ENCODE data around the gene TYMP.
"Not testable (repeated sequence)": the region's sequence is repeated elsewhere in the genome, so short reads cannot be mapped to it uniquely, and the experiment has no call there.

The TYMP gene

DNA sequence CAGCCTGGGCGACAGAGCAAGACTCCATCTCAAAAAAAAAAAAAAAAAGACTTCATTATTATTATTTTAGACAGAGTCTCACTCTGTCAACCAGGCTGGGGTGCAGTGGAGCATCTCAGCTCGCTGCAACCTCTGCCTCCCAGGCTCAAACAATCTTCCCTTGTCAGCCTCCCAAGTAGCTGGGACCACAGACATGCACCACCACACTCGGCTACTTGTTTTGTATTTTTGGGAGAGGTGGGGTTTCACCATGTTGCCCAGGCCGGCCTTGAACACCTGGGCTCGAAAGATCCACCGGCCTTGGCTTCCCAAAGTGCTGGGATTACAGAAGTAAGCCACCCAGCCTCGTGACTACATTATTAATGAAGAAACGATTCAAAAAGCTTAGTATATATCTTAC, 5.3 kb upstream of the TYMP start:
- CTCF ChIA-PET, result interaction anchor here (0.6 to 1.5 kb wide), 6 partner anchors 9 to 396 kb away, joined by 3 to 6 read pairs (median 3); partner anchors contain the start of gene SCO2
- Histone ChIP-seq H3K36me3 (ENCODE audit: control insufficient read depth in 2 of 2, insufficient read depth in 1 of 2, low read length in 2 of 2) (no peaks in the 10 kb centered on the region), H3K4me1 (ENCODE audit: control insufficient read depth, insufficient read depth, low read length) (peaks cover 5% of the 10 kb centered on the region), H3K27ac (ENCODE audit: extremely low read depth, low read depth, low read length) (no peak overlapping the region), H3K4me3 (ENCODE audit: low read depth, low read length) (no peak overlapping the region), H3K9me3 (ENCODE audit: control insufficient read depth, insufficient read depth, low read depth, low read length) (no peaks in the 10 kb centered on the region)
- POLR2A ChIA-PET, result interaction anchor here (0.5 to 1.0 kb wide), 3 partner anchors 35 to 429 kb away, joined by 3 to 8 read pairs (median 4); no protein-coding TSS in a partner anchor
- no peak for TF ChIP-seq SETDB1 (IDR thresholded peaks at IDR 0.05; ENCODE audit: insufficient read length, low read length)
- no peak for TF ChIP-seq ZNF791 (tag by site-specific recombination; IDR thresholded peaks at IDR 0.05)
- no peak for TF ChIP-seq ZNF274 (IDR thresholded peaks at IDR 0.05; ENCODE audit: low read length)
- no peak for TF ChIP-seq ZNF274 (tag by site-specific recombination; IDR thresholded peaks at IDR 0.05; ENCODE audit: borderline replicate concordance)
- TF ChIP-seq ZNF830 (tag by site-specific recombination; IDR thresholded peaks at IDR 0.05; ENCODE audit: low read depth), result no peak
- TF ChIP-seq, protein P1, sequence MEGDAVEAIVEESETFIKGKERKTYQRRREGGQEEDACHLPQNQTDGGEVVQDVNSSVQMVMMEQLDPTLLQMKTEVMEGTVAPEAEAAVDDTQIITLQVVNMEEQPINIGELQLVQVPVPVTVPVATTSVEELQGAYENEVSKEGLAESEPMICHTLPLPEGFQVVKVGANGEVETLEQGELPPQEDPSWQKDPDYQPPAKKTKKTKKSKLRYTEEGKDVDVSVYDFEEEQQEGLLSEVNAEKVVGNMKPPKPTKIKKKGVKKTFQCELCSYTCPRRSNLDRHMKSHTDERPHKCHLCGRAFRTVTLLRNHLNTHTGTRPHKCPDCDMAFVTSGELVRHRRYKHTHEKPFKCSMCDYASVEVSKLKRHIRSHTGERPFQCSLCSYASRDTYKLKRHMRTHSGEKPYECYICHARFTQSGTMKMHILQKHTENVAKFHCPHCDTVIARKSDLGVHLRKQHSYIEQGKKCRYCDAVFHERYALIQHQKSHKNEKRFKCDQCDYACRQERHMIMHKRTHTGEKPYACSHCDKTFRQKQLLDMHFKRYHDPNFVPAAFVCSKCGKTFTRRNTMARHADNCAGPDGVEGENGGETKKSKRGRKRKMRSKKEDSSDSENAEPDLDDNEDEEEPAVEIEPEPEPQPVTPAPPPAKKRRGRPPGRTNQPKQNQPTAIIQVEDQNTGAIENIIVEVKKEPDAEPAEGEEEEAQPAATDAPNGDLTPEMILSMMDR (tag by site-specific recombination; IDR thresholded peaks at IDR 0.05), result no peak
- no peak for TF ChIP-seq ZNF660 (tag by site-specific recombination; IDR thresholded peaks at IDR 0.05)
- TF ChIP-seq, protein P2, sequence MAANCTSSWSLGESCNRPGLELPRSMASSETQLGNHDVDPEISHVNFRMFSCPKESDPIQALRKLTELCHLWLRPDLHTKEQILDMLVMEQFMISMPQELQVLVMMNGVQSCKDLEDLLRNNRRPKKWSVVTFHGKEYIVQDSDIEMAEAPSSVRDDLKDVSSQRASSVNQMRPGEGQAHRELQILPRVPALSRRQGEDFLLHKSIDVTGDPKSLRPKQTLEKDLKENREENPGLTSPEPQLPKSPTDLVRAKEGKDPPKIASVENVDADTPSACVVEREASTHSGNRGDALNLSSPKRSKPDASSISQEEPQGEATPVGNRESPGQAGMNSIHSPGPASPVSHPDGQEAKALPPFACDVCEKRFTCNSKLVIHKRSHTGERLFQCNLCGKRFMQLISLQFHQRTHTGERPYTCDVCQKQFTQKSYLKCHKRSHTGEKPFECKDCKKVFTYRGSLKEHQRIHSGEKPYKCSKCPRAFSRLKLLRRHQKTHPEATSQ (tag by site-specific recombination; IDR thresholded peaks at IDR 0.05), result no peak
- TF ChIP-seq, protein P3, sequence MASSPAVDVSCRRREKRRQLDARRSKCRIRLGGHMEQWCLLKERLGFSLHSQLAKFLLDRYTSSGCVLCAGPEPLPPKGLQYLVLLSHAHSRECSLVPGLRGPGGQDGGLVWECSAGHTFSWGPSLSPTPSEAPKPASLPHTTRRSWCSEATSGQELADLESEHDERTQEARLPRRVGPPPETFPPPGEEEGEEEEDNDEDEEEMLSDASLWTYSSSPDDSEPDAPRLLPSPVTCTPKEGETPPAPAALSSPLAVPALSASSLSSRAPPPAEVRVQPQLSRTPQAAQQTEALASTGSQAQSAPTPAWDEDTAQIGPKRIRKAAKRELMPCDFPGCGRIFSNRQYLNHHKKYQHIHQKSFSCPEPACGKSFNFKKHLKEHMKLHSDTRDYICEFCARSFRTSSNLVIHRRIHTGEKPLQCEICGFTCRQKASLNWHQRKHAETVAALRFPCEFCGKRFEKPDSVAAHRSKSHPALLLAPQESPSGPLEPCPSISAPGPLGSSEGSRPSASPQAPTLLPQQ (tag by site-specific recombination; IDR thresholded peaks at IDR 0.05), result no peak
- TF ChIP-seq REPIN1 (tag by site-specific recombination; IDR thresholded peaks at IDR 0.05; ENCODE audit: low read depth), result no peak
- no peak for TF ChIP-seq ZNF394 (tag by site-specific recombination; IDR thresholded peaks at IDR 0.05; ENCODE audit: borderline replicate concordance)
- no peak for TF ChIP-seq KLF8 (tag by site-specific recombination; IDR thresholded peaks at IDR 0.05)
- TF ChIP-seq, protein P4, sequence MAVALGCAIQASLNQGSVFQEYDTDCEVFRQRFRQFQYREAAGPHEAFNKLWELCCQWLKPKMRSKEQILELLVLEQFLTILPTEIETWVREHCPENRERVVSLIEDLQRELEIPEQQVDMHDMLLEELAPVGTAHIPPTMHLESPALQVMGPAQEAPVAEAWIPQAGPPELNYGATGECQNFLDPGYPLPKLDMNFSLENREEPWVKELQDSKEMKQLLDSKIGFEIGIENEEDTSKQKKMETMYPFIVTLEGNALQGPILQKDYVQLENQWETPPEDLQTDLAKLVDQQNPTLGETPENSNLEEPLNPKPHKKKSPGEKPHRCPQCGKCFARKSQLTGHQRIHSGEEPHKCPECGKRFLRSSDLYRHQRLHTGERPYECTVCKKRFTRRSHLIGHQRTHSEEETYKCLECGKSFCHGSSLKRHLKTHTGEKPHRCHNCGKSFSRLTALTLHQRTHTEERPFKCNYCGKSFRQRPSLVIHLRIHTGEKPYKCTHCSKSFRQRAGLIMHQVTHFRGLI (tag by site-specific recombination; IDR thresholded peaks at IDR 0.05), result no peak

DNA sequence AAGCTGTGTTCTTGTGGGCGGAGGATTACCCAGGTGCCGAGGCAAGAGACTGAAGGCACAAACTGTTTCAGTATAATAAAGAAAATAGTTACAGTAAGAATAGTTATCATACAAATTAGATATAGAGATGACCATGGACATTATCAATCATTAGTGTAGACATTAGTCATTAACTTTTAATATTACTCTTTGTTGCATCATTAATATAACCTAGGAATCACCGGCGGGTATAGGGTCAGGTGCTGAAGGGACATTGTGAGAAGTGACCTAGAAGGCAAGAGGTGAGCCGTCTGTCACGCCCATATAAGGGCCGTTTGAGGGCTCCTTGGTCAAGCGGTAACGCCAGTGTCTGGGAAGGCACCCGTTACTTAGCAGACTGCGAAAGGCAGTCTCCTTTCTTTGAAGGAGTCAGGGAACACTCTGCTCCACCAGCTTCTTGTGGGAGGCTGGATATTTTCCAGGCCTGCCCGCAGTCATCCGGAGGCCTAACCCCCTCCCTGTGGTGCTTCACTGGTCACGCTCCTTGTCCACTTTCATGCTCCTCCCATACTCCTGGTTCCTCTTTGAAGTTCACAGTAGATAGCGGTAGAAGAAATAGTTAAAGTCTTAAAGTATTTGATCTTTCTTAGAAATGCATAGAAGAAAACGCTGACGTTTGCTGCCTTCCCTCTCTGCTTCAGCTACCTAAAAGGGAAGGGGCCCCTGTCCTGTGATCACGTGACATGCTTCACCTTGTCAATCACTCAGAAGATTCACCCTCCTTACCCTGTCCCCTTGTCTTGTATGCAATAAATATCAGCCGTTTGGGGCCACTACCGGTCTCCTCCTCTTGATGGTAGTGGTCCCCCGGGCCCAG, 4.3 kb upstream of the TYMP start:
- POLR2A ChIA-PET, result interaction anchor here (0.5 to 1.0 kb wide), 3 partner anchors 36 to 428 kb away, joined by 3 to 8 read pairs (median 4); no protein-coding TSS in a partner anchor

More for the DNA sequence above, 4.3 kb upstream of the TYMP start:
- CTCF ChIA-PET, result interaction anchor here (0.6 to 1.2 kb wide), 2 partner anchors 8 to 47 kb away, joined by 3 to 5 read pairs; partner anchors contain the start of gene SCO2
- not testable (repeated sequence) for H3K9me3 ChIP-seq (ENCODE audit: control insufficient read depth, insufficient read depth, low read depth, low read length); H3K36me3 ChIP-seq (ENCODE audit: control insufficient read depth in 2 of 2, insufficient read depth in 1 of 2, low read length in 2 of 2); H3K4me1 ChIP-seq (ENCODE audit: control insufficient read depth, insufficient read depth, low read length); H3K27ac ChIP-seq (ENCODE audit: extremely low read depth, low read depth, low read length); H3K4me3 ChIP-seq (ENCODE audit: low read depth, low read length)
- TF ChIP-seq EGR2 (tag by site-specific recombination; IDR thresholded peaks at IDR 0.05; ENCODE audit: low read depth), result 0 out of 2 replicates have a peak, but pooled peaks have one; percentile 0
